Mesenchymal stem cell (in vitro differentiated cells and primary cell): ENCODE results near the gene PLCB1.

Experiments used
- DNase-seq: peaks from one replicate; pipeline ENCODE4 v3.0.0-alpha.2; 2013
- H2AFZ ChIP-seq: one replicate; pipeline ENCODE4 v1.6.1; 2013; ENCODE audit warnings: low read depth, mild to moderate bottlenecking, control low read depth, inconsistent platforms, low read length, moderate library complexity
- H2AK5ac ChIP-seq: 2 replicates; pipeline ENCODE4 v1.6.1; 2013; ENCODE audit warnings: low read length, moderate library complexity, mild to moderate bottlenecking, inconsistent platforms; ENCODE audit not compliant: severe bottlenecking
- H2BK120ac ChIP-seq: one replicate; pipeline ENCODE4 v1.6.1; 2013; ENCODE audit warnings: low read depth, mild to moderate bottlenecking, inconsistent platforms, low read length, moderate library complexity
- H2BK12ac ChIP-seq, 2 experiments: one replicate each; pipeline ENCODE4 v1.6.1; 2013; ENCODE audit warnings: inconsistent platforms in 2 of 2, low read length in 2 of 2, mild to moderate bottlenecking in 2 of 2, moderate library complexity in 2 of 2, control low read depth in 1 of 2
- H2BK15ac ChIP-seq: one replicate; pipeline ENCODE4 v1.6.1; 2013; ENCODE audit warnings: mild to moderate bottlenecking, low read depth, inconsistent platforms; ENCODE audit not compliant: poor library complexity, severe bottlenecking
- H2BK5ac ChIP-seq: 2 replicates; pipeline ENCODE4 v1.6.1; 2013; ENCODE audit warnings: low read depth, mild to moderate bottlenecking, low read length, control low read depth, inconsistent platforms; ENCODE audit not compliant: poor library complexity, severe bottlenecking
- H3K14ac ChIP-seq, 2 experiments: one replicate each; pipeline ENCODE4 v1.6.1; 2013; ENCODE audit warnings: inconsistent platforms in 2 of 2, low read length in 2 of 2, control low read depth in 1 of 2, mild to moderate bottlenecking in 1 of 2, moderate library complexity in 1 of 2
- H3K18ac ChIP-seq, 2 experiments: one replicate each; pipeline ENCODE4 v1.6.1; 2013; ENCODE audit warnings: inconsistent platforms in 2 of 2, low read length in 2 of 2, control low read depth in 1 of 2, low read depth in 1 of 2, mild to moderate bottlenecking in 1 of 2
- H3K23ac ChIP-seq, 2 experiments: one replicate each; pipeline ENCODE4 v1.6.1; 2013; ENCODE audit warnings: inconsistent platforms in 2 of 2, low read length in 2 of 2, mild to moderate bottlenecking in 2 of 2, moderate library complexity in 2 of 2, control low read depth in 1 of 2
- H3K27ac ChIP-seq: 2 replicates; pipeline ENCODE4 v1.5.1; 2013; ENCODE audit warnings: mild to moderate bottlenecking, moderate library complexity, low read length, control low read depth, inconsistent platforms; ENCODE audit not compliant: poor library complexity, severe bottlenecking
- H3K27me3 ChIP-seq, 2 experiments: 2 replicates each; pipeline versions ENCODE4 v1.6.1 to v1.7.0; 2013; ENCODE audit warnings: low read length in 2 of 2, mild to moderate bottlenecking in 2 of 2, moderate library complexity in 2 of 2, control low read depth in 1 of 2, inconsistent platforms in 1 of 2; ENCODE audit not compliant: control insufficient read depth in 1 of 2, insufficient read depth in 1 of 2
- H3K36me3 ChIP-seq, 2 experiments: 2 replicates each; pipeline versions ENCODE4 v1.6.1 to v1.7.0; 2013; ENCODE audit warnings: low read length in 2 of 2, control low read depth in 1 of 2, inconsistent platforms in 1 of 2, low read depth in 1 of 2, mild to moderate bottlenecking in 1 of 2; ENCODE audit not compliant: insufficient read depth in 2 of 2, control insufficient read depth in 1 of 2
- H3K4ac ChIP-seq, 2 experiments: one replicate each; pipeline ENCODE4 v1.6.1; 2013; ENCODE audit warnings: inconsistent platforms in 2 of 2, low read length in 2 of 2, mild to moderate bottlenecking in 2 of 2, moderate library complexity in 2 of 2, control low read depth in 1 of 2, low read depth in 1 of 2
- H3K4me1 ChIP-seq: 2 replicates; pipeline ENCODE4 v1.6.1; 2013; ENCODE audit warnings: low read depth, low read length, control low read depth; ENCODE audit not compliant: control insufficient read depth, insufficient read depth
- H3K4me2 ChIP-seq: 2 replicates; pipeline ENCODE4 v1.6.1; 2013; ENCODE audit warnings: low read length, mild to moderate bottlenecking, inconsistent platforms; ENCODE audit not compliant: poor library complexity, severe bottlenecking
- H3K4me3 ChIP-seq, 2 experiments: 2 replicates each; pipeline versions ENCODE4 v1.5.1 to v1.7.0; 2013; ENCODE audit warnings: low read length in 2 of 2, mild to moderate bottlenecking in 2 of 2, control low read depth in 1 of 2, low read depth in 1 of 2; ENCODE audit not compliant: insufficient read depth in 1 of 2
- H3K79me1 ChIP-seq: replicated peaks from 2 replicates; pipeline ENCODE4 v1.6.1; 2013; ENCODE audit warnings: mild to moderate bottlenecking, control low read depth, low read length, inconsistent platforms; ENCODE audit not compliant: poor library complexity, severe bottlenecking
- H3K9ac ChIP-seq: 2 replicates; pipeline ENCODE4 v1.7.0; 2013; ENCODE audit warnings: mild to moderate bottlenecking, low read length, moderate library complexity
- H3K9me3 ChIP-seq: 2 replicates; pipeline ENCODE4 v1.7.0; 2013; ENCODE audit warnings: mild to moderate bottlenecking, low read length; ENCODE audit not compliant: control insufficient read depth
- H4K8ac ChIP-seq: one replicate; pipeline ENCODE4 v1.6.1; 2013; ENCODE audit warnings: inconsistent platforms, mild to moderate bottlenecking, low read length, moderate library complexity
- H4K91ac ChIP-seq: one replicate; pipeline ENCODE4 v1.6.1; 2013; ENCODE audit warnings: mild to moderate bottlenecking, low read length, inconsistent platforms
- WGBS: methylation state at CpG from one replicate; pipeline ENCODE4 v1.1.7; 2013; ENCODE audit warnings: mixed read lengths; 5-methylcytosine and 5-hydroxymethylcytosine counted together

PLCB1 gene

GRCh38 chr20:8449123-8449522, 317.1 kb downstream of the PLCB1 start:
- H3K9ac ChIP-seq, result no peak overlapping the region
- H3K23ac ChIP-seq, result no peak overlapping the region
- no peak overlapping the region for H2BK120ac ChIP-seq
- no peak overlapping the region for H2AFZ ChIP-seq
- peak; percentile 35 for DNase-seq
- 43% methylated on average over 4 of the region's 5 CpGs for WGBS
- no peak overlapping the region for H3K18ac ChIP-seq
- H2AK5ac ChIP-seq, result no peak overlapping the region
- no peak overlapping the region for H4K91ac ChIP-seq
- no peak overlapping the region for H3K27ac ChIP-seq
- H3K27me3 ChIP-seq, result no peaks in the 10 kb centered on the region
- no peak overlapping the region for H2BK12ac ChIP-seq
- no peak overlapping the region for H3K4me2 ChIP-seq
- H3K36me3 ChIP-seq, result no peaks in the 10 kb centered on the region
- no peak overlapping the region for H2BK15ac ChIP-seq
- no peak overlapping the region for H4K8ac ChIP-seq
- no peak overlapping the region for H3K14ac ChIP-seq
- no peaks in the 10 kb centered on the region for H3K4me1 ChIP-seq
- no peak overlapping the region for H3K4me3 ChIP-seq
- no peaks in the 10 kb centered on the region for H3K9me3 ChIP-seq
- H3K79me1 ChIP-seq, result no peaks in the 10 kb centered on the region
- H3K4ac ChIP-seq, result no peak overlapping the region
- no peak overlapping the region for H2BK5ac ChIP-seq

GRCh38 chr20:8454137-8454712, 322.2 kb downstream of the PLCB1 start:
- Histone ChIP-seq H3K36me3 (no peaks in the 10 kb centered on the region), H2BK15ac (no peak overlapping the region), H3K79me1 (no peaks in the 10 kb centered on the region), H3K4me3 (no peak overlapping the region), H4K91ac (no peak overlapping the region), H2AK5ac (no peak overlapping the region), H3K18ac (no peak overlapping the region), H3K4me2 (no peak overlapping the region), H3K23ac (no peak overlapping the region), H3K27me3 (no peaks in the 10 kb centered on the region), H3K4ac (no peak overlapping the region), H3K27ac (no peak overlapping the region), H2BK5ac (no peak overlapping the region), H3K14ac (no peak overlapping the region), H2BK120ac (no peak overlapping the region), H3K9me3 (no peaks in the 10 kb centered on the region), H3K4me1 (peaks cover 1% of the 10 kb centered on the region), H3K9ac (peak overlapping the region; percentile 58), H4K8ac (no peak overlapping the region), H2AFZ (no peak overlapping the region), H2BK12ac (no peak overlapping the region)
- 18% methylated on average over 6 of the region's 6 CpGs for WGBS
- DNase-seq, result peak; percentile 88

- H4K91ac ChIP-seq, result no peak overlapping the region
- no peak overlapping the region for H3K4ac ChIP-seq
- no peak overlapping the region for H2BK15ac ChIP-seq
- no peak overlapping the region for H2BK5ac ChIP-seq
- no peak overlapping the region for H4K8ac ChIP-seq
- peaks cover 1% of the 10 kb centered on the region for H3K4me1 ChIP-seq
- H3K4me2 ChIP-seq, result no peak overlapping the region
- H3K27ac ChIP-seq, result no peak overlapping the region
- no peak overlapping the region for H2BK120ac ChIP-seq
- no peaks in the 10 kb centered on the region for H3K27me3 ChIP-seq
- no peak for DNase-seq
- no peaks in the 10 kb centered on the region for H3K79me1 ChIP-seq
- no peak overlapping the region for H3K23ac ChIP-seq
- H2AK5ac ChIP-seq, result no peak overlapping the region
- no peaks in the 10 kb centered on the region for H3K36me3 ChIP-seq
- H2BK12ac ChIP-seq, result no peak overlapping the region
- no peak overlapping the region for H2AFZ ChIP-seq
- H3K4me3 ChIP-seq, result no peak overlapping the region
- H3K14ac ChIP-seq, result no peak overlapping the region
- H3K9ac ChIP-seq, result no peak overlapping the region
- no peaks in the 10 kb centered on the region for H3K9me3 ChIP-seq
- no peak overlapping the region for H3K18ac ChIP-seq
Observed at GRCh38 chr20:8456765-8457164, 324.7 kb downstream of the PLCB1 start.

GRCh38 chr20:8457978-8458377, 325.9 kb downstream of the PLCB1 start:
- Histone ChIP-seq H3K4me1 (peaks cover 1% of the 10 kb centered on the region), H3K18ac (no peak overlapping the region), H3K14ac (no peak overlapping the region), H3K36me3 (no peaks in the 10 kb centered on the region), H3K4me2 (no peak overlapping the region), H3K79me1 (no peaks in the 10 kb centered on the region), H3K4ac (no peak overlapping the region), H2BK12ac (no peak overlapping the region), H3K9me3 (no peaks in the 10 kb centered on the region), H4K8ac (no peak overlapping the region), H2AK5ac (no peak overlapping the region), H3K9ac (no peak overlapping the region), H3K23ac (no peak overlapping the region), H3K27ac (no peak overlapping the region), H2AFZ (no peak overlapping the region), H2BK5ac (no peak overlapping the region), H2BK15ac (no peak overlapping the region), H2BK120ac (no peak overlapping the region), H3K4me3 (no peak overlapping the region), H4K91ac (no peak overlapping the region), H3K27me3 (no peaks in the 10 kb centered on the region)
- no peak for DNase-seq
- WGBS, result 83% methylated on average over 3 of the region's 4 CpGs
